Testis (tissue), 3 donors: ENCODE measurements around the gene RCOR2. TPM values are rescaled to one million over a fixed set of nuclear protein-coding genes. Genes with fewer than 3 reads are reported as not detected.

Experiments used
- DNase-seq: peaks from one replicate; pipeline ENCODE4 v3.0.0-alpha.2; 2019
- H3K27ac ChIP-seq, 2 donors: fragments of 200-600 bp; sonication (generic); one replicate each; pipeline ENCODE4 v1.5.1; 2019
- H3K27me3 ChIP-seq: fragments of 200-600 bp; sonication (generic); one replicate; pipeline ENCODE4 v1.5.1; 2019
- H3K36me3 ChIP-seq: fragments of 200-600 bp; sonication (generic); one replicate; pipeline ENCODE4 v1.5.1; 2017; ENCODE audit warnings: low read depth; ENCODE audit errors: missing control alignments
- H3K4me1 ChIP-seq: fragments of 200-600 bp; sonication (generic); one replicate; pipeline ENCODE4 v1.5.1; 2019
- H3K4me3 ChIP-seq, 2 donors: fragments of 200-600 bp; sonication (generic); one replicate each; pipeline ENCODE4 v1.5.1; 2017 to 2019
- H3K9me3 ChIP-seq: fragments of 200-600 bp; sonication (generic); one replicate; pipeline ENCODE4 v1.5.1; 2017
- POLR2A ChIP-seq: fragments of 450-650 bp; IDR thresholded peaks from one replicate; pipeline ENCODE4 v1.6.1; 2017; ENCODE audit warnings: antibody characterized with exemption, mild to moderate bottlenecking, moderate library complexity
- WGBS, 2 donors: methylation state at CpG; one replicate each; pipeline ENCODE4 v1.1.5; 2018; 5-methylcytosine and 5-hydroxymethylcytosine counted together
- intact Hi-C: fragments of 100-400 bp; cut with DNase I; formaldehyde crosslinking; loops from one replicate; pipeline ENCODE4 v1.15.1; 2023; ENCODE audit warnings: low total_unique reads
- polyA plus RNA-seq: library from polyadenylated mRNA; stranded (reverse); fragments of 350-450 nt; fragmentation: Illumina TruSeq; extraction: RNeasy Lipid Tissue Mini Kit (QIAGEN cat#74804); gene quantifications from one replicate; pipeline ENCODE4 v1.2.3, GENCODE V29; 2014; ENCODE audit warnings: low read depth, low replicate concordance; ENCODE audit not compliant: insufficient read depth
- small RNA-seq, 2 donors: library from RNA; depleted of rRNA; stranded (forward); fragments of <200 nt; gene quantifications; one replicate each; pipeline ENCODE3, GENCODE V24; 2016
- total RNA-seq, 2 donors: library from RNA; depleted of rRNA; stranded (reverse); fragments of >200 nt; gene quantifications; one replicate each; pipeline ENCODE4 v1.2.3, GENCODE V29; 2016
- TF ChIP-seq, protein P1 (sequence below), 3 experiments: fragments of 450-650 bp in 2 of 3; fragments of 200-600 bp in 1 of 3; sonication (generic) in 1 of 3; IDR thresholded peaks; one replicate each; pipeline ENCODE4 v1.5.1; 2016 to 2019; ENCODE audit warnings: antibody characterized with exemption in 3 of 3, mild to moderate bottlenecking in 2 of 3, moderate library complexity in 1 of 3

The RCOR2 gene
- total and polyA plus RNA-seq, 3 donors from 2014 or later = 3.9 to 7.9 (median 6.3) TPM

DNA sequence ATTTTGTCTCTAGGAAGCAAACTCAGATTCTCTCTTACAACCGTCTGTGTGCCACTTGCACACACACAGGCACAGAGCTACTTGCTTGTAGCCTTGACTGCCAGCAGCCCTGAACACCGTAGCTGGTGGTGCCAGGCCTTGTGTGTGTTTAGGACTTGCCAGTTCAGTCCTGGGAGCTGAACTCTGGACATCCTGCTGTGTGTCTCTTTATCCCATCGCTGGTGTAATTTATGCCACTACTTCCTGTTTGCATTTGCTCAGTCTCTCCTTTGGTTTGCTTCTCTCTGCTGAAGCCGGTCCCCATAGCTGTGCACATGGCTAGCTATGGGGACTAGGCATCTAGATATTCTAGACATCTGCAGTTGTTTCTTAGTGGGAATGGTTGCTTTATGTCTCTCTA is 54.0 kb downstream of the RCOR2 start:
- Histone ChIP-seq H3K4me3 (no peak overlapping the region), H3K4me1 (peaks cover 22% of the 10 kb centered on the region), H3K27me3 (no peaks in the 10 kb centered on the region), H3K9me3 (no peaks in the 10 kb centered on the region), H3K27ac (no peak overlapping the region), H3K36me3 (no peaks in the 10 kb centered on the region)
- no peak for TF ChIP-seq POLR2A
- TF ChIP-seq, protein P1, sequence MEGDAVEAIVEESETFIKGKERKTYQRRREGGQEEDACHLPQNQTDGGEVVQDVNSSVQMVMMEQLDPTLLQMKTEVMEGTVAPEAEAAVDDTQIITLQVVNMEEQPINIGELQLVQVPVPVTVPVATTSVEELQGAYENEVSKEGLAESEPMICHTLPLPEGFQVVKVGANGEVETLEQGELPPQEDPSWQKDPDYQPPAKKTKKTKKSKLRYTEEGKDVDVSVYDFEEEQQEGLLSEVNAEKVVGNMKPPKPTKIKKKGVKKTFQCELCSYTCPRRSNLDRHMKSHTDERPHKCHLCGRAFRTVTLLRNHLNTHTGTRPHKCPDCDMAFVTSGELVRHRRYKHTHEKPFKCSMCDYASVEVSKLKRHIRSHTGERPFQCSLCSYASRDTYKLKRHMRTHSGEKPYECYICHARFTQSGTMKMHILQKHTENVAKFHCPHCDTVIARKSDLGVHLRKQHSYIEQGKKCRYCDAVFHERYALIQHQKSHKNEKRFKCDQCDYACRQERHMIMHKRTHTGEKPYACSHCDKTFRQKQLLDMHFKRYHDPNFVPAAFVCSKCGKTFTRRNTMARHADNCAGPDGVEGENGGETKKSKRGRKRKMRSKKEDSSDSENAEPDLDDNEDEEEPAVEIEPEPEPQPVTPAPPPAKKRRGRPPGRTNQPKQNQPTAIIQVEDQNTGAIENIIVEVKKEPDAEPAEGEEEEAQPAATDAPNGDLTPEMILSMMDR (IDR thresholded peaks at IDR 0.05) = no peak
- no peak for DNase-seq
- WGBS, 2 donors = 49 to 58% methylated on average over 4 of the region's 4 CpGs
- intact Hi-C loops = no loop called here

Small RNAs within 50 kb of the gene (small RNA-seq; reads per million reads assigned to genes)
- gene RNU6-1306P = 0 reads per million in 2 donors

Other genes with a start within 250 kb of the RCOR2 start
- gene ATL3, start 245.8 kb downstream of the RCOR2 start, total RNA-seq = 10 to 100 TPM; 51.1 to 63.9 TPM
- gene ATL3, start 245.8 kb downstream of the RCOR2 start, polyA plus RNA-seq = 66.4 TPM
- gene RTN3, start 235.7 kb downstream of the RCOR2 start, total RNA-seq = 10 to 100 TPM; 75.6 to 81.6 TPM
- gene RTN3, start 235.7 kb downstream of the RCOR2 start, polyA plus RNA-seq = 103 TPM
- 10 to 100 TPM; 19.5 to 31.0 TPM for gene ZFTA, start 148.4 kb downstream of the RCOR2 start, total RNA-seq
- gene ZFTA, start 148.4 kb downstream of the RCOR2 start, polyA plus RNA-seq = 12.0 TPM
- gene SPINDOC, start 103.7 kb downstream of the RCOR2 start, total RNA-seq = 10 to 100 TPM; 38.6 to 45.1 TPM
- 71.6 TPM for gene SPINDOC, start 103.7 kb downstream of the RCOR2 start, polyA plus RNA-seq
- 10 to 100 TPM; 51.7 to 52.8 TPM for gene MARK2, start 78.1 kb downstream of the RCOR2 start, total RNA-seq
- gene MARK2, start 78.1 kb downstream of the RCOR2 start, polyA plus RNA-seq = 24.7 TPM
- gene NAA40, start 21.8 kb upstream of the RCOR2 start, total RNA-seq = 10 to 100 TPM; 44.8 to 57.5 TPM
- 49.7 TPM for gene NAA40, start 21.8 kb upstream of the RCOR2 start, polyA plus RNA-seq
- gene COX8A, start 57.5 kb upstream of the RCOR2 start, total RNA-seq = 100 to 1,000 TPM; 438 to 536 TPM
- gene COX8A, start 57.5 kb upstream of the RCOR2 start, polyA plus RNA-seq = 212 TPM
- 100 to 1,000 TPM; 121 to 145 TPM for gene OTUB1, start 69.3 kb upstream of the RCOR2 start, total RNA-seq
- 115 TPM for gene OTUB1, start 69.3 kb upstream of the RCOR2 start, polyA plus RNA-seq
- gene FLRT1, start 118.8 kb upstream of the RCOR2 start, total RNA-seq = under 1 TPM; 0.74 to 0.79 TPM
- 0.67 TPM for gene FLRT1, start 118.8 kb upstream of the RCOR2 start, polyA plus RNA-seq
- 10 to 100 TPM; 13.3 to 15.3 TPM for gene MACROD1, start 248.9 kb upstream of the RCOR2 start, total RNA-seq
- 14.1 TPM for gene MACROD1, start 248.9 kb upstream of the RCOR2 start, polyA plus RNA-seq